ENCODE data around the gene DIPK2B.

Gene DIPK2B

DNA sequence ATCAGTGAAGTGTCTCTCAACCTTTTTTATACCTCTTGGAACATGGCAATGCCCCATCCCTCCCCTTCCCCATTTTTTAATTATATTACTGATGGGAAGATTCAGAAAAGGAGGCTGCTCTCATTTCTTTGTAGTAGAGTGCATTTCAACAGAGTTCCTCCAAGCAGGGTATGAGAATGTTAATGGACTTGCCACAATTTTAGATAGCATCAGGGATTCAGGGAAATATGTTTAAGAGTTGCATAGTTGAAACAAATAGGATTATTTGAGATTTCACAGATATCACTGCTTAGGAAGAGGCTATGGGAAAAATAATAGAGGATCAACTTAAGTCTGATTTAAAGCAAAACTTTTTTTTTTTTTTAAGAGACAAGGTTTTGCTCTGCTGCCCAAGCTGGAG is 46.2 kb downstream of the DIPK2B start:
- FAIRE-seq: no peak

DNA sequence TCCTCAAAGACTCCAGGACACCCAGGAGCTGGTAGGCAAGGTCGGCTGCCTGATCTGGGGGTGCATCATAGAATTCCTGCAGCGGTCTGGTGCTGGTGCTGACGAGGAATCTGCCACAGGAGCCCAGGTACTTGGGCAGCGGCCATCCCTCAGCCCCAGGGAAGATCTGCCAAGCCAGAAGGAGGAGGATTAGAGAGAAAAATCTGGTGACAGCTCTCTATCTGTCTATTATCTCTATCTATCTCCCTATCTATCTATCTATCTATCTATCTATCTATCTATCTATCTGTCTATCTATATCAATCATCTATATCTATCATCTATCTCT is 46.7 kb downstream of the DIPK2B start:
- FAIRE-seq: no peak
